ENCODE results near the gene GIN1. TPM values are rescaled to one million over a fixed set of nuclear protein-coding genes. Genes with fewer than 3 reads are reported as not detected.

The GIN1 gene
- total RNA-seq, 2 donors from 2014 or later, result 5.6 to 8.5 TPM

- Mint-ChIP-seq H3K4me1 (peaks cover 22% of the 10 kb centered on the region), H3K9me3 (no peaks in the 10 kb centered on the region), H3K27me3 (no peaks in the 10 kb centered on the region), H3K27ac (no peak overlapping the region), H3K36me3 (ENCODE audit: low read depth) (peaks cover 12% of the 10 kb centered on the region), H3K4me3 (peak overlapping the region; percentile 87)
- no peak for ATAC-seq (replicated peaks)
Measured at GRCh38 chr5:103122242-103122641, 2.3 kb upstream of the GIN1 start.

- H3K9me3 Mint-ChIP-seq, result no peaks in the 10 kb centered on the region
- H3K27ac Mint-ChIP-seq, result peak overlapping the region; percentile 97
- H3K27me3 Mint-ChIP-seq, result no peaks in the 10 kb centered on the region
- peaks cover 18% of the 10 kb centered on the region for H3K4me1 Mint-ChIP-seq
- no peak for ATAC-seq (replicated peaks)
- H3K36me3 Mint-ChIP-seq (ENCODE audit: low read depth), result peaks cover 12% of the 10 kb centered on the region
- H3K4me3 Mint-ChIP-seq, result peak overlapping the region; percentile 87
Measured at GRCh38 chr5:103120607-103121200, 766 bp upstream of the GIN1 start.

- Mint-ChIP-seq H3K4me1 (peaks cover 24% of the 10 kb centered on the region), H3K4me3 (peak overlapping the region; percentile 87), H3K27me3 (no peaks in the 10 kb centered on the region), H3K36me3 (ENCODE audit: low read depth) (peaks cover 5% of the 10 kb centered on the region), H3K27ac (peak overlapping the region; percentile 97), H3K9me3 (no peaks in the 10 kb centered on the region)
- no peak for ATAC-seq (replicated peaks)
Measured at GRCh38 chr5:103119070-103119764, 721 bp downstream of the GIN1 start.

GRCh38 chr5:103117471-103117991, 2.4 kb downstream of the GIN1 start:
- peaks cover 27% of the 10 kb centered on the region for H3K4me1 Mint-ChIP-seq
- no peak for ATAC-seq (replicated peaks)
- no peaks in the 10 kb centered on the region for H3K27me3 Mint-ChIP-seq
- H3K36me3 Mint-ChIP-seq (ENCODE audit: low read depth), result peaks cover under 1% of the 10 kb centered on the region
- H3K4me3 Mint-ChIP-seq, result peak overlapping the region; percentile 26
- H3K27ac Mint-ChIP-seq, result no peak overlapping the region
- H3K9me3 Mint-ChIP-seq, result no peaks in the 10 kb centered on the region

GRCh38 chr5:103114440-103114839, 5.5 kb downstream of the GIN1 start:
- Mint-ChIP-seq H3K4me3 (no peak overlapping the region), H3K9me3 (peaks cover 4% of the 10 kb centered on the region), H3K36me3 (ENCODE audit: low read depth) (no peaks in the 10 kb centered on the region), H3K4me1 (peaks cover 22% of the 10 kb centered on the region), H3K27ac (no peak overlapping the region), H3K27me3 (no peaks in the 10 kb centered on the region)
- no peak for ATAC-seq (replicated peaks)

GRCh38 chr5:103112910-103113309, 7.0 kb downstream of the GIN1 start:
- peaks cover 22% of the 10 kb centered on the region for H3K4me1 Mint-ChIP-seq
- H3K27me3 Mint-ChIP-seq, result no peaks in the 10 kb centered on the region
- peaks cover 8% of the 10 kb centered on the region for H3K36me3 Mint-ChIP-seq (ENCODE audit: low read depth)
- no peak for ATAC-seq (replicated peaks)
- peaks cover 4% of the 10 kb centered on the region for H3K9me3 Mint-ChIP-seq
- peak overlapping the region; percentile 65 for H3K27ac Mint-ChIP-seq
- H3K4me3 Mint-ChIP-seq, result peak overlapping the region; percentile 52

- Mint-ChIP-seq H3K27me3 (no peaks in the 10 kb centered on the region), H3K36me3 (ENCODE audit: low read depth) (peaks cover 21% of the 10 kb centered on the region), H3K4me3 (peak overlapping the region; percentile 52), H3K9me3 (peaks cover 4% of the 10 kb centered on the region), H3K4me1 (peaks cover 22% of the 10 kb centered on the region), H3K27ac (peak overlapping the region; percentile 65)
- peak; percentile 77 for ATAC-seq (replicated peaks)
Measured at GRCh38 chr5:103111468-103111867, 8.5 kb downstream of the GIN1 start.

GRCh38 chr5:103110403-103110802, 9.5 kb downstream of the GIN1 start:
- no peak overlapping the region for H3K27ac Mint-ChIP-seq
- H3K36me3 Mint-ChIP-seq (ENCODE audit: low read depth), result peaks cover 21% of the 10 kb centered on the region
- no peak for ATAC-seq (replicated peaks)
- H3K9me3 Mint-ChIP-seq, result peaks cover 4% of the 10 kb centered on the region
- H3K27me3 Mint-ChIP-seq, result no peaks in the 10 kb centered on the region
- H3K4me1 Mint-ChIP-seq, result peaks cover 21% of the 10 kb centered on the region
- H3K4me3 Mint-ChIP-seq, result no peak overlapping the region

GRCh38 chr5:103109277-103109676, 10.7 kb downstream of the GIN1 start:
- H3K27ac Mint-ChIP-seq, result no peak overlapping the region
- H3K4me1 Mint-ChIP-seq, result peaks cover 16% of the 10 kb centered on the region
- peaks cover 4% of the 10 kb centered on the region for H3K9me3 Mint-ChIP-seq
- H3K27me3 Mint-ChIP-seq, result no peaks in the 10 kb centered on the region
- no peak for ATAC-seq (replicated peaks)
- H3K4me3 Mint-ChIP-seq, result no peak overlapping the region
- peaks cover 28% of the 10 kb centered on the region for H3K36me3 Mint-ChIP-seq (ENCODE audit: low read depth)

GRCh38 chr5:103108086-103108485, 11.9 kb downstream of the GIN1 start:
- no peak for ATAC-seq (replicated peaks)
- H3K27me3 Mint-ChIP-seq, result no peaks in the 10 kb centered on the region
- peaks cover 15% of the 10 kb centered on the region for H3K4me1 Mint-ChIP-seq
- peaks cover 4% of the 10 kb centered on the region for H3K9me3 Mint-ChIP-seq
- no peak overlapping the region for H3K27ac Mint-ChIP-seq
- H3K4me3 Mint-ChIP-seq, result no peak overlapping the region
- H3K36me3 Mint-ChIP-seq (ENCODE audit: low read depth), result peaks cover 40% of the 10 kb centered on the region

- no peak overlapping the region for H3K4me3 Mint-ChIP-seq
- ATAC-seq (replicated peaks), result no peak
Measured at GRCh38 chr5:103102234-103102633, 17.7 kb downstream of the GIN1 start.

GRCh38 chr5:103101079-103101750, 18.7 kb downstream of the GIN1 start:
- no peak overlapping the region for H3K27ac Mint-ChIP-seq
- H3K4me1 Mint-ChIP-seq, result peaks cover 4% of the 10 kb centered on the region
- peaks cover 55% of the 10 kb centered on the region for H3K36me3 Mint-ChIP-seq (ENCODE audit: low read depth)
- no peaks in the 10 kb centered on the region for H3K9me3 Mint-ChIP-seq
- no peaks in the 10 kb centered on the region for H3K27me3 Mint-ChIP-seq
- no peak for ATAC-seq (replicated peaks)
- H3K4me3 Mint-ChIP-seq, result no peak overlapping the region

More at GRCh38 chr5:103102234-103102633, 17.7 kb downstream of the GIN1 start:
- Mint-ChIP-seq H3K9me3 (no peaks in the 10 kb centered on the region), H3K27me3 (no peaks in the 10 kb centered on the region), H3K4me1 (peaks cover 4% of the 10 kb centered on the region), H3K27ac (no peak overlapping the region), H3K36me3 (ENCODE audit: low read depth) (peaks cover 52% of the 10 kb centered on the region)

GRCh38 chr5:103098993-103099392, 20.9 kb downstream of the GIN1 start:
- H3K4me3 Mint-ChIP-seq, result no peak overlapping the region
- peaks cover 4% of the 10 kb centered on the region for H3K4me1 Mint-ChIP-seq
- no peak for ATAC-seq (replicated peaks)
- H3K27me3 Mint-ChIP-seq, result no peaks in the 10 kb centered on the region
- H3K27ac Mint-ChIP-seq, result no peak overlapping the region
- H3K36me3 Mint-ChIP-seq (ENCODE audit: low read depth), result peaks cover 61% of the 10 kb centered on the region
- no peaks in the 10 kb centered on the region for H3K9me3 Mint-ChIP-seq

GRCh38 chr5:103094737-103095136, 25.2 kb downstream of the GIN1 start:
- ATAC-seq (replicated peaks), result no peak
- Mint-ChIP-seq H3K27ac (no peak overlapping the region), H3K36me3 (ENCODE audit: low read depth) (peaks cover 64% of the 10 kb centered on the region), H3K27me3 (no peaks in the 10 kb centered on the region), H3K4me3 (no peak overlapping the region), H3K9me3 (no peaks in the 10 kb centered on the region), H3K4me1 (no peaks in the 10 kb centered on the region)

- Mint-ChIP-seq H3K9me3 (no peaks in the 10 kb centered on the region), H3K27ac (no peak overlapping the region), H3K4me1 (no peaks in the 10 kb centered on the region), H3K4me3 (no peak overlapping the region), H3K36me3 (ENCODE audit: low read depth) (peaks cover 69% of the 10 kb centered on the region), H3K27me3 (no peaks in the 10 kb centered on the region)
- no peak for ATAC-seq (replicated peaks)
Measured at GRCh38 chr5:103093727-103094126, 26.2 kb downstream of the GIN1 start.

Data from activated T-helper 17 cell treated with anti-CD3 and anti-CD28 coated beads, Interleukin-2, amount 50 U/mL, for 72 hours (primary cell).